HUDEP-2 (cell line): ENCODE results near the gene ARL6IP6.

Source experiments
- DNase-seq, 76 experiments: peaks; one replicate each; lab custom pipeline; 2025; ENCODE audit not compliant: unreplicated experiment in 76 of 76; lab: John Stamatoyannopoulos, UW

ARL6IP6 gene

GRCh38 chr2:152718076-152718908 is at the start of gene ARL6IP6:
ARL6IP6 (plus strand) TSS chr2:152718620; CDS start chr2:152718625, 5 bp downstream.
- peak in 75 of 76 experiments; percentile 47 to 97 (median 87) for DNase-seq

GRCh38 chr2:152674334-152674733 is 44.1 kb upstream of the ARL6IP6 start:
- no peak for DNase-seq

GRCh38 chr2:152676461-152676860 is 42.0 kb upstream of the ARL6IP6 start:
- DNase-seq = no peak

GRCh38 chr2:152678808-152679207 is 39.6 kb upstream of the ARL6IP6 start:
- no peak for DNase-seq

- no peak for DNase-seq
Observed at GRCh38 chr2:152682663-152683062, 35.8 kb upstream of the ARL6IP6 start.

GRCh38 chr2:152683400-152683799 is 35.0 kb upstream of the ARL6IP6 start:
- DNase-seq = no peak

- DNase-seq = no peak
Observed at GRCh38 chr2:152686321-152686720, 32.1 kb upstream of the ARL6IP6 start.

GRCh38 chr2:152693033-152693432 is 25.4 kb upstream of the ARL6IP6 start:
- DNase-seq = no peak

GRCh38 chr2:152694161-152694661 is 24.2 kb upstream of the ARL6IP6 start:
- peak in 1 of 76 experiments; percentile 3 for DNase-seq

GRCh38 chr2:152695763-152696162 is 22.7 kb upstream of the ARL6IP6 start:
- DNase-seq = no peak

- DNase-seq = no peak
Observed at GRCh38 chr2:152696476-152696875, 21.9 kb upstream of the ARL6IP6 start.

- no peak for DNase-seq
Observed at GRCh38 chr2:152701198-152701597, 17.2 kb upstream of the ARL6IP6 start.

- DNase-seq = no peak
Observed at GRCh38 chr2:152706477-152707021, 11.9 kb upstream of the ARL6IP6 start.

- DNase-seq = no peak
Observed at GRCh38 chr2:152708742-152709141, 9.7 kb upstream of the ARL6IP6 start.

GRCh38 chr2:152710713-152711112 is 7.7 kb upstream of the ARL6IP6 start:
- no peak for DNase-seq

GRCh38 chr2:152715112-152715511 is 3.3 kb upstream of the ARL6IP6 start:
- no peak for DNase-seq

GRCh38 chr2:152715854-152716428 is 2.5 kb upstream of the ARL6IP6 start:
- DNase-seq = peak in 71 of 76 experiments; percentile 4 to 76 (median 55)

- peak in 33 of 76 experiments; percentile 4 to 69 (median 34) for DNase-seq
Observed at GRCh38 chr2:152716805-152717227, 1.6 kb upstream of the ARL6IP6 start.

- DNase-seq = peak; percentile 71 to 99 (median 96)
Observed at GRCh38 chr2:152717228-152718075, 968 bp upstream of the ARL6IP6 start, which contains the start of gene PRPF40A. PRPF40A (minus strand) TSS chr2:152717461; CDS start chr2:152717439, 22 bp downstream.

- DNase-seq = peak in 74 of 76 experiments; percentile 32 to 93 (median 71)
Observed at GRCh38 chr2:152718909-152719645, 657 bp downstream of the ARL6IP6 start.
